ENCODE results near the gene EIF3L.

DNA sequence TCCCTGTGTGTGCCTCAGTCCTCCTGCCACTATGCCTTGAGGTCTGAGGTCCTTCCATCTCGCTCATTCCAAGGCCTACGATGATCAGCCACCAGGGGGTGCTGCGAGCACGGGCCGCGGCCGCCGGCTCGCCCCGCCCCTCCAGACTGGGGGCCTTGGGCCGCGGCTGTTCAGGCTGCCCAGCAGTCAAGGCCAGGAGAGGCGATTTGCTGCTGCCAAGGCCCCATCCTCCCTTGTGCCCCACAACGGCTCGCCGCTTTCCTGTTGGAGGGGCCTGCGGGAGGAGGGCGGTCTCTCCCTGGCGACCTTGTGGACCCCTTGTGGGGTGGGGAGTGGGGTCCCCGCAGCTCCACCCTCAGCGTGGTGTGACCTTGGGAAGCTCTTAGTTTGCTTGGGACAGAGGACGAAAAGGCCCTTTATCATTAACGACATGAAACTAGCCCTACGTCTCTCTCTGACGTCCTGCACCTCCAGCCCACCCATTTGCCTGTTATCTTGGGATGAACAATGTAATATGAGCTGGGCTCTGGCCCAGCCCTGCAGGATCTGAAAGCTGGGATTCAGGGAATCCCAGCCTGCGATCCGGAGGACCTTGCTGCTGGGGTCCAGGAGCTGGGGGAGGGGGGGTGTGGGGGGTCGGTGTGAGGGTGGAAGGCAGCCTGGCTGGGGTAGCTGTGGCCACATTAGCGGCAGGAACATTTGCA is 31.4 kb upstream of the EIF3L start:
- TF ChIP-seq, protein P1, sequence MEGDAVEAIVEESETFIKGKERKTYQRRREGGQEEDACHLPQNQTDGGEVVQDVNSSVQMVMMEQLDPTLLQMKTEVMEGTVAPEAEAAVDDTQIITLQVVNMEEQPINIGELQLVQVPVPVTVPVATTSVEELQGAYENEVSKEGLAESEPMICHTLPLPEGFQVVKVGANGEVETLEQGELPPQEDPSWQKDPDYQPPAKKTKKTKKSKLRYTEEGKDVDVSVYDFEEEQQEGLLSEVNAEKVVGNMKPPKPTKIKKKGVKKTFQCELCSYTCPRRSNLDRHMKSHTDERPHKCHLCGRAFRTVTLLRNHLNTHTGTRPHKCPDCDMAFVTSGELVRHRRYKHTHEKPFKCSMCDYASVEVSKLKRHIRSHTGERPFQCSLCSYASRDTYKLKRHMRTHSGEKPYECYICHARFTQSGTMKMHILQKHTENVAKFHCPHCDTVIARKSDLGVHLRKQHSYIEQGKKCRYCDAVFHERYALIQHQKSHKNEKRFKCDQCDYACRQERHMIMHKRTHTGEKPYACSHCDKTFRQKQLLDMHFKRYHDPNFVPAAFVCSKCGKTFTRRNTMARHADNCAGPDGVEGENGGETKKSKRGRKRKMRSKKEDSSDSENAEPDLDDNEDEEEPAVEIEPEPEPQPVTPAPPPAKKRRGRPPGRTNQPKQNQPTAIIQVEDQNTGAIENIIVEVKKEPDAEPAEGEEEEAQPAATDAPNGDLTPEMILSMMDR (conservative IDR thresholded peaks at IDR 0.05): peak; percentile 97
- no peak for TF ChIP-seq EZH2 (IDR thresholded peaks at IDR 0.05; ENCODE audit: low read depth)

Measured in PC-9 (cell line).